HPDE6-E6E7 (cell line): ENCODE data around the gene COL1A1.

Source experiments
- DNase-seq: peaks from one replicate; pipeline ENCODE4 v3.0.0; 2011; ENCODE audit warnings: missing footprints; ENCODE audit errors: extremely low spot score

COL1A1 gene

GRCh38 chr17:50186661-50187393 lies 14.6 kb downstream of the COL1A1 start:
- no peak for DNase-seq

DNA sequence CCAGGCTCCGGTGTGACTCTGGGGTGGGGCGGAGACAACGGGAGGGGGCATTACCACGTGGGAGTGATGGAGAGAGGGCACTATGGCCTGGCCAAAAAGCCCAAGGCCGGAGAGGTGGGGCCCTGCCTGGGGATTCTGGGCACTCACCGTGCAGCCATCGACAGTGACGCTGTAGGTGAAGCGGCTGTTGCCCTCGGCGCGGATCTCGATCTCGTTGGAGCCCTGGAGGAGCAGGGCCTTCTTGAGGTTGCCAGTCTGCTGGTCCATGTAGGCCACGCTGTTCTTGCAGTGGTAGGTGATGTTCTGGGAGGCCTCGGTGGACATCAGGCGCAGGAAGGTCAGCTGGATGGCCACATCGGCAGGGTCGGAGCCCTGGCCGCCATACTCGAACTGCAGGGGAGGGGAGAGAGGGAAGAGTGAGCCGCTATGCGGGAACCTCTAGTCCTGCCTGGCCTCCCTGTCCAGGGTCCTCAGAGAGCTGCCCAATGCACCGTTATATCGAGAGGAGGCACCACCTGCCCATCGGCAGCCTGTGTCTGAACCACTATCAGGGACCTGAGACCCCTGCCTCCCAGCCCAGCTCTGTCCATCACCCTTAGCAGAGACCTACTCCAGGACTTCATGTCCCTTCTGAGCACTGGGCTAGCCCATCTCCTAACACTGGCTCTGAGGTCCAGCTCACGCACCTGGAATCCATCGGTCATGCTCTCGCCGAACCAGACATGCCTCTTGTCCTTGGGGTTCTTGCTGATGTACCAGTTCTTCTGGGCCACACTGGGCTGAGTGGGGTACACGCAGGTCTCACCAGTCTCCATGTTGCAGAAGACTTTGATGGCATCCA lies 15.6 kb downstream of the COL1A1 start:
- no peak for DNase-seq

- peak; percentile 83 for DNase-seq
Observed at GRCh38 chr17:50184611-50185398, 16.6 kb downstream of the COL1A1 start.

DNA sequence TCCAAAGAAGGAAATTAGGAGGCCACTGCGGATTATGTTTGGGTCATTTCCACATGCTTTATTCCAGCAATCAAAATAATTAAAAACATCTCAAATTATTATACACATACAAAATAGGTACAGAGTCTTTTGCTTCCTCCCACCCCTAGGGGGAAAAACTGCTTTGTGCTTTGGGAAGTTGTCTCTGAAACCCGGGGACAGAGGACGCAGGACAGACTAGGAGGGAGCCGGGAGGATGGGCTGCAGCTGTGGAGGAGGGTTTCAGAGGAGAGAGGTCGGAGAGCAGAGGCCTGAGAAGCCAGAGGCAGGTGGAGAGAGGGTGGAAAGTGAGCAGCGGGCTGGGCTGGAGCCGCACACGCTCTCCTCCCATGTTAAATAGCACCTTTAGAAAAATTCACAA lies 17.4 kb downstream of the COL1A1 start:
- no peak for DNase-seq

- no peak for DNase-seq
Observed at GRCh38 chr17:50183421-50183994, 17.9 kb downstream of the COL1A1 start.

GRCh38 chr17:50182783-50183420 lies 18.5 kb downstream of the COL1A1 start:
- no peak for DNase-seq

GRCh38 chr17:50181591-50182560 lies 19.6 kb downstream of the COL1A1 start:
- DNase-seq, result no peak

DNA sequence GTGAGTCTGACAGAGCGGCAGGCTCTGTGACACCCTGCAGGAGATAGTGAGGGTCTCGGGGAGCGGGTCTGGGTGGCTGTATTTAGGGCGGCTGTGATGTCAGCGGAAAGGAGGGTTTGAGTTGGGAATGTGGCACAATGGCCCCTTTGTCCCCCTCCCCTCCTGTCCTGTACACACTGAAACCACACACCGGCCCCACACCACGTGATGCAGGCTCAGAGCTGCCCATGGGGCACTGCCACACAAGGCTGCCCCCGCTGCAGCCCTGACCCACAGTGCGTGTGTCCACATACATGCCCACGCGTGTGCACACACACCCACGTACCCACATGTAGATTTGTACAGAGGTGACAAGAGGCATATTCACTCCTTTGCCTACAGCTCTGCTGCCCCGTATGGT lies 20.3 kb downstream of the COL1A1 start:
- no peak for DNase-seq

GRCh38 chr17:50180620-50181019 lies 20.8 kb downstream of the COL1A1 start:
- no peak for DNase-seq

DNA sequence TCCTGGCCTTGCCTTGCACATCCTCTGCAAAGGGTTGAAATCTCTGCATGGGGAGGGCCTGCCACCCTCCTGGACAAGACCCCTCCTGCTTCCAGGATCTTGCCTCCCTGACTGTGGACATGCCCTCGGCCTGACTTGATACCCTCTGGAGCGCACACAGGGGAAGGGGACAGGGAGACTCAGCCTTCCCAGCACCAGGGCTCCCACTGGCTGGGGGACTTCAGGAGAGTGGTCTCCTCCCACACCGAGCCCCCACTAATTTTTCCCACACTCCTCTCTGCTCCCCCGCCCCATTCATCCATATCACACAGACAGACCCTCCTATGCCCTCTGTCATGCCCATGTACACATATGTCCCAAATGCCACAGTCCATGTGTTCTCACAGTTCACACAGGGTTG lies 21.3 kb downstream of the COL1A1 start:
- no peak for DNase-seq

GRCh38 chr17:50177983-50178834 lies 23.2 kb downstream of the COL1A1 start:
- DNase-seq, result peak; percentile 97

DNA sequence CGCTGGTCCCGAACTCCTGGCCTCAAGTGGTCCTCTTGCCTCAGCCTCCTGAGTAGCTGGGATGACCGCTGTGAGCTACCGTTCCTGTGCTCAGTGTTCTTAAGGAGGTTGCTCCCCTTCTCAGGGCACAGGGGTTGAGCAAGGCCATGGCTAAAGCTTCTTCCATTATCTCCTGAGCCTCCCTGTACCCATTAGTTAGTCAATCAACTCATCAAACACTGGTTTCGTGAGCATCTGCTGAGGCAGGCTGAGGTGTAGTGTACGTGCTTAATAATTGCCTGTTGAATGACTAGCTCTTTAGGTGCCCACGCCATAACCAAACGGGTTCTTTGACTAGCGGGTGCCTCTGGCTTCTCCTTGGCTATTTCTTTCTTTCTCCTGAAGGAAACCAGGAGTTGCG lies 24.0 kb downstream of the COL1A1 start:
- no peak for DNase-seq

DNA sequence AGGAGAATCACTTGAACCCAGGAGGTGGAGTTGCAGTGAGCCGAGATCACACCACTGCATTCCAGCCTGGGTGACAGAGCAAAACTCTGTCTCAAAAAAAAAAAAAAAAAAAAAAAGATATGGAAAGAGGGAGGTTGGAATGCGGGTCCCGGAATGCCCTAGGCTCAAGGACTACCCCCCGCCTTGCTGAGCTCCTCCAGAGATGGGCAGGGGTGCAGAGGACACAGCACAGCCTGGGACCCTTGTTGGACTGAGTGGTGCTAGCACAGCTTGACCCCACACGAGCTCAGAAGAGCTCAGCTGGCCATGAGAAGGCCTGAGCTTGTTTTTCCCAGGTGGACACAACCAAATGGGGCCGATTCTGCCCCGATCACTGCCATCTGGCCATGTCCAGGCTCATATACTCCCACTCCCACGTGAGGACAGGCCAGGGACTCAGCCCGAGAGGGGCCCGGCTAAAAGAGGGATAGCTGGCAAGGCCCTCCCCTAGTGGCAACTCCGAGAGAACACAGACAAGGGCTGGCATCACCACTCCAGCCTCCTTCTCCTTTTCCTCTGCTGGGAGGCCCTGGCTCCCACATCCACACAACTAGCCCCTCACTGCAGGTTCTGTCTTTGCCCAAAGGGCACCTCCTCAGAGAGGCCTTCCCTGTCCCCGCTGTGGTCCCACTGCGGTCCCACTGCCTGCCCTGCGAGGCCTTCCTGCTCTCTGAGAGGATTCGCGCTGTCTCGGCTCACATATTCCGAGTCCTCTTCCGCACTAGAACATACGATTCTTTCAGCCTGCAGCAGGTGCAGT lies 24.7 kb downstream of the COL1A1 start:
- DNase-seq, result no peak

GRCh38 chr17:50175035-50175807 lies 26.2 kb downstream of the COL1A1 start:
- no peak for DNase-seq

- DNase-seq, result no peak
Observed at GRCh38 chr17:50174444-50174843, 27.0 kb downstream of the COL1A1 start.

DNA sequence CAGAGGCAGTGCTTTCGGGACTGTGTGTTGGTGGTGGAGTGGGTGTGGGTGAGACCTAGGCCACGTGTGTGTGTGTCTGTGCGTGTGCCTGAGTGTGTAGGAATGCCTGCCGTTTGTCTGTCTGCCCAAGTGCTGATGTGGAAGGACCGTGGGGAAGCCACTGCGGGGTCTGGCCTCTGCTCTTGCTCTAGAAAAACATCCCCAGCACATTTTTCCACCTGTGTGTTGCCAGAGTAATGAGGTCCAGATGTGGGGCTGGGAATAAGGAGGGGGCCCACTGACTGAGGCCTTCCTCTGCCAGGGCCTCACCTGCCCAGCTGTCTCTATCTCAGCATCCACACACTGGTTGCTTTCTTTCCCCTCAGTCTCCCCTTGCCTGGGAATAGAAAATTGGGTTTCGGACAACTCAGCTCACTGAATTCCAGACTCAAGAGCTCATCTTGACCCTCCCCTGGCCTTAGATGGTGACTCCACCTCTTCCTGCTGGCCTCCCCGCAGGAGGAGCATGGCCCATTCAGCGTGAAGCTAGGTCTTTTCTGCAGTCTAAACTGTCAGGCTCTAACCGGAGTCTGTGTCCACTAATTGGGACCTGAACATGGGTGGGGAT lies 28.0 kb downstream of the COL1A1 start:
- DNase-seq, result no peak

- DNase-seq, result no peak
Observed at GRCh38 chr17:50172936-50173334, 28.5 kb downstream of the COL1A1 start.
